ENCODE measurements around the gene SIGLEC14. TPM values are rescaled to one million over a fixed set of nuclear protein-coding genes. Genes with fewer than 3 reads are reported as not detected.

SIGLEC14 gene
- total and polyA plus RNA-seq, 7 donors = 0.55 to 10.2 (median 5.4) TPM; not detected in 1

DNA sequence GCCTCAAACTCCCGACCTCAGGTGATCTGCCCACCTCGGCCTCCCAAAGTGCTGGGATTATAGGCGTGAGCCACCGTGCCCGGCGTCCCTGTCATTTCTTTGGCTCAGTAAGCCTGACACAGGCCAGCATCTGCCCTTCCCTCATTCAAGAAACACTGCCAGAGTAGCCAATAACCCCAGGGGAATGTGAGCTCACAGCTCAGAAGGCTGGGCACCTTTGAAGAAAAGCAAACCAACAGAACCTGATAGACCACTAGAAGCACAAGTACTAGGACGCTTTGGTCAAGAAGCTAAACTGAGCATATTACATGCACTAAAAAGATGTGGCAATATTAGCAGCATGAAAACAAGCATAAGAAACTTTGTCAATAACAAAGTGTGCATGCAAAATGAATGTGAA is 30.6 kb downstream of the SIGLEC14 start:
- no peak for DNase-seq
- peaks cover 0 to 44% (median 0%) of the 10 kb centered on the region in 3 donors for H3K27me3 ChIP-seq
- 86 to 88% methylated on average over 7 of the region's 7 CpGs for WGBS, 2 donors
- no peak overlapping the region for H3K27ac ChIP-seq
- TF ChIP-seq, protein P1, sequence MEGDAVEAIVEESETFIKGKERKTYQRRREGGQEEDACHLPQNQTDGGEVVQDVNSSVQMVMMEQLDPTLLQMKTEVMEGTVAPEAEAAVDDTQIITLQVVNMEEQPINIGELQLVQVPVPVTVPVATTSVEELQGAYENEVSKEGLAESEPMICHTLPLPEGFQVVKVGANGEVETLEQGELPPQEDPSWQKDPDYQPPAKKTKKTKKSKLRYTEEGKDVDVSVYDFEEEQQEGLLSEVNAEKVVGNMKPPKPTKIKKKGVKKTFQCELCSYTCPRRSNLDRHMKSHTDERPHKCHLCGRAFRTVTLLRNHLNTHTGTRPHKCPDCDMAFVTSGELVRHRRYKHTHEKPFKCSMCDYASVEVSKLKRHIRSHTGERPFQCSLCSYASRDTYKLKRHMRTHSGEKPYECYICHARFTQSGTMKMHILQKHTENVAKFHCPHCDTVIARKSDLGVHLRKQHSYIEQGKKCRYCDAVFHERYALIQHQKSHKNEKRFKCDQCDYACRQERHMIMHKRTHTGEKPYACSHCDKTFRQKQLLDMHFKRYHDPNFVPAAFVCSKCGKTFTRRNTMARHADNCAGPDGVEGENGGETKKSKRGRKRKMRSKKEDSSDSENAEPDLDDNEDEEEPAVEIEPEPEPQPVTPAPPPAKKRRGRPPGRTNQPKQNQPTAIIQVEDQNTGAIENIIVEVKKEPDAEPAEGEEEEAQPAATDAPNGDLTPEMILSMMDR (IDR thresholded peaks at IDR 0.05) = no peak
- no peak for TF ChIP-seq POLR2A (IDR thresholded peaks at IDR 0.05)
- TF ChIP-seq EP300 (IDR thresholded peaks at IDR 0.05) = no peak
- TF ChIP-seq POLR2AphosphoS5 (IDR thresholded peaks at IDR 0.05) = no peak
- no peaks in the 10 kb centered on the region for H3K36me3 ChIP-seq
- H3K9me3 ChIP-seq = peaks cover 0 to 6% (median 0%) of the 10 kb centered on the region in 4 donors
- no peak overlapping the region for H3K4me3 ChIP-seq
- no peaks in the 10 kb centered on the region for H3K4me1 ChIP-seq
- intact Hi-C loops (cut with DNase I) = no loop called here

DNA sequence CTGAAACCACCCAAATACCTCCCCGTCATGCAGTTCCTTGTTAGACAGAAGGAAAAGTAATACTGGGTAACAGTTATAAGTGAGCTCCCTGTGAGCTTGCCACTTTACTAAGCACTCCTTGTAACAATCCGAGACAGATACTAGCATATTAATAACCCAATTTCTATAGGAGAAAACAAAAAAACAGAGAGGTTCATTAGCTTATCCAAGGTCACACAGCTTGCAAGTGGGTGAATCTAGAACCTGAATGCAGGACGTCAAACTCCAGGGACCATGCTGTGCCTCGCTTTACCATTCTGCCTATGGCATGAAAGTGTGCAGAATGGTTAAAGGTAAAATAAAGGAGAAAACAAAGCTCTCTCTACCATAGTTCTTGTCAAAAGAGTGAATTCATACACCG is 31.8 kb downstream of the SIGLEC14 start:
- no peak overlapping the region for H3K27ac ChIP-seq
- TF ChIP-seq POLR2A (IDR thresholded peaks at IDR 0.05) (no peak), EP300 (IDR thresholded peaks at IDR 0.05) (no peak), POLR2AphosphoS5 (IDR thresholded peaks at IDR 0.05) (no peak)
- TF ChIP-seq, protein P1 (IDR thresholded peaks at IDR 0.05) = no peak
- no peak overlapping the region for H3K4me3 ChIP-seq
- H3K36me3 ChIP-seq = no peaks in the 10 kb centered on the region
- WGBS, 2 donors = 64 to 67% methylated on average over 5 of the region's 5 CpGs
- no peak for DNase-seq
- no peaks in the 10 kb centered on the region for H3K4me1 ChIP-seq
- intact Hi-C loops (cut with DNase I) = no loop called here
- H3K27me3 ChIP-seq = peaks cover 0 to 44% (median 0%) of the 10 kb centered on the region in 3 donors
- H3K9me3 ChIP-seq = peaks cover 0 to 6% (median 0%) of the 10 kb centered on the region in 4 donors

- H3K27ac ChIP-seq = no peak overlapping the region
- no peaks in the 10 kb centered on the region for H3K4me1 ChIP-seq
- no peak for DNase-seq
- intact Hi-C loops (cut with DNase I) = no loop called here
- H3K36me3 ChIP-seq = no peaks in the 10 kb centered on the region
- peaks cover 0 to 38% (median 0%) of the 10 kb centered on the region in 3 donors for H3K27me3 ChIP-seq
- no peak for TF ChIP-seq EP300 (IDR thresholded peaks at IDR 0.05)
- TF ChIP-seq POLR2A (IDR thresholded peaks at IDR 0.05) = no peak
- no peak for TF ChIP-seq POLR2AphosphoS5 (IDR thresholded peaks at IDR 0.05)
- TF ChIP-seq, protein P1 (IDR thresholded peaks at IDR 0.05) = no peak
- H3K9me3 ChIP-seq = peaks cover 0 to 6% (median 0%) of the 10 kb centered on the region in 4 donors
- no peak overlapping the region for H3K4me3 ChIP-seq
- 87 to 89% methylated on average over 1 of the region's 1 CpG for WGBS, 2 donors
These were observed 36.0 kb downstream of the SIGLEC14 start for GRCh38 chr19:51610576-51610975.

DNA sequence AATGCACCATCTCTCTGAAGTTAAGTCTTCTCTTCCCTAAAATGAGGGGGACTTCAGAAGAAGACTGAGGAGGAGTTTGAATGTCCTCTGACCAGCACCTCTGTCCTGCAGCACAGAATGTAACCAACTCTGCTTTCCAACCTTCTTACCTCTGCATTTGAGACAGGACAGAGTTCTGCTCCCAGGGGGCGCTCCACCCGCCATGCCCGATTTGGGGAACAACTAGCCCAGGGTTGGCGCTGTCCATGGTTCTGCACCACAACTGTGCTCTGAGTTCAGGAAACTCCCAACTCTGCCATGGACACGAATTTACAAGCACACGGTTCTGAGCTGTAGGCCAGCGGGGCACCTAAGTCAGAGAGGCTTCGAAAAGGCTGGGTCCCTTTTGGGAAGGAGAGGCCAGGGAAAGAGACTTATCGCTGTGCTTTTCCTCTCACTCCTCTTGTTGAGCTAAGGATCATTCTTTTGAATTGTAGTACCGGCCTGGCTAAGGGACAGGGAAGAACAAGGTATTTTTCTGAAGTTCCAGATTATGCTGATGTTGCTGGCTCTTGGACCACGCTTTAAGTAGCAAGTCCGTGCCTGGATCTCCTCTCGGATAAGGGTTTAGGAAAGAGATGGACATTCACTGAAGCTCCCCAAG is 38.6 kb downstream of the SIGLEC14 start:
- 28 to 31% methylated on average over 13 of the region's 13 CpGs for WGBS, 2 donors
- peaks cover 0 to 14% (median 0%) of the 10 kb centered on the region in 3 donors for H3K27me3 ChIP-seq
- no peaks in the 10 kb centered on the region for H3K4me1 ChIP-seq
- intact Hi-C loops (cut with DNase I) = no loop called here
- H3K27ac ChIP-seq = no peak overlapping the region
- peaks cover 0 to 5% (median 0%) of the 10 kb centered on the region in 4 donors for H3K9me3 ChIP-seq
- H3K4me3 ChIP-seq = no peak overlapping the region
- TF ChIP-seq POLR2A (IDR thresholded peaks at IDR 0.05) (no peak), POLR2AphosphoS5 (IDR thresholded peaks at IDR 0.05) (no peak)
- no peaks in the 10 kb centered on the region for H3K36me3 ChIP-seq
- DNase-seq = no peak

DNA sequence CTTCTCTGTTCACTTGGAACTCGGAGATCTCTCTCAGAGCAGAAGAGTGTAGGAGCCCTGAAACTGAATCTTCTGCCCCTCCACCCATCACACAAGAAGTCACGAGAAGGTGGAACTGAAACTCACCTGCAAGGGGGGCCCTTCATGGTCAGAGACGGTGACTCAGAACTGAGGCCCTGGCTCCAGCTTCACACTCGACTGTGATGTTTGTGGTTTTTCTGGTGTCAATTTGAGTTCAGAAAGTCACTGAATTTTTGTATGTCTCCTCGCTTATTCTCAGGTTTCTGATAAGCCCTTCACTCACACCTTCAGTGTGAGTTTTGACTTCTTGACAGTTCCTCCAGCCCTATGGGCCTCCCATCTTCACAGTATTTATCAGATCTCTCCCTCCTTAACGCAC is 39.5 kb downstream of the SIGLEC14 start:
- WGBS, 2 donors = 47 to 63% methylated on average over 6 of the region's 6 CpGs
- TF ChIP-seq EP300 (IDR thresholded peaks at IDR 0.05) (no peak), POLR2AphosphoS5 (IDR thresholded peaks at IDR 0.05) (no peak), POLR2A (IDR thresholded peaks at IDR 0.05) (no peak)
- TF ChIP-seq, protein P1 (IDR thresholded peaks at IDR 0.05) = no peak
- intact Hi-C loops (cut with DNase I) = no loop called here

More for the DNA sequence above, 39.5 kb downstream of the SIGLEC14 start:
- no peaks in the 10 kb centered on the region for H3K9me3 ChIP-seq
- no peak overlapping the region for H3K4me3 ChIP-seq
- peaks cover 0 to 8% (median 0%) of the 10 kb centered on the region in 3 donors for H3K27me3 ChIP-seq
- no peaks in the 10 kb centered on the region for H3K36me3 ChIP-seq
- DNase-seq = no peak
- H3K4me1 ChIP-seq = no peaks in the 10 kb centered on the region
- no peak overlapping the region for H3K27ac ChIP-seq

Data from sigmoid colon (tissue), 7 donors.